Measurements from ENCODE around the gene GUCY2C. TPM values are rescaled to one million over a fixed set of nuclear protein-coding genes. Genes with fewer than 3 reads are reported as not detected.
A peak's percentile ranks its signal among the peaks of the same experiment; 100 is the strongest.

The GUCY2C gene
- total RNA-seq, 1 donor from 2014 or later, result 0.11 TPM

- Histone ChIP-seq H3K27me3 (ENCODE audit: low read depth) (no peaks in the 10 kb centered on the region), H3K36me3 (no peaks in the 10 kb centered on the region), H3K4me3 (no peak overlapping the region), H3K9me3 (replicated peaks) (peaks cover 17% of the 10 kb centered on the region), H3K27ac (replicated peaks) (no peak overlapping the region), H3K4me1 (no peaks in the 10 kb centered on the region)
- DNase-seq, result no peak
- no peak for TF ChIP-seq CTCF (IDR thresholded peaks at IDR 0.05; ENCODE audit: borderline replicate concordance)
- intact Hi-C loops (cut with micrococcal nuclease), result no loop called here
Measured at GRCh38 chr12:14729586-14729985, 33.2 kb upstream of the GUCY2C start.

GRCh38 chr12:14723763-14724162 is 27.4 kb upstream of the GUCY2C start:
- Histone ChIP-seq H3K27ac (replicated peaks) (no peak overlapping the region), H3K36me3 (no peaks in the 10 kb centered on the region), H3K4me3 (no peak overlapping the region), H3K27me3 (ENCODE audit: low read depth) (no peaks in the 10 kb centered on the region), H3K4me1 (no peaks in the 10 kb centered on the region), H3K9me3 (replicated peaks) (peaks cover 14% of the 10 kb centered on the region)
- intact Hi-C loops (cut with micrococcal nuclease), result no loop called here
- DNase-seq, result peak; percentile 37
- peak; percentile 79 for TF ChIP-seq CTCF (IDR thresholded peaks at IDR 0.05; ENCODE audit: borderline replicate concordance)

- peaks cover 9% of the 10 kb centered on the region for H3K9me3 ChIP-seq (replicated peaks)
- H3K36me3 ChIP-seq, result no peaks in the 10 kb centered on the region
- TF ChIP-seq CTCF (IDR thresholded peaks at IDR 0.05; ENCODE audit: borderline replicate concordance), result peak; percentile 65
- no peaks in the 10 kb centered on the region for H3K27me3 ChIP-seq (ENCODE audit: low read depth)
- no peak overlapping the region for H3K4me3 ChIP-seq
- H3K27ac ChIP-seq (replicated peaks), result no peak overlapping the region
- intact Hi-C loops (cut with micrococcal nuclease), result no loop called here
- DNase-seq, result no peak
- no peaks in the 10 kb centered on the region for H3K4me1 ChIP-seq
Measured at GRCh38 chr12:14716848-14717444, 20.5 kb upstream of the GUCY2C start.

GRCh38 chr12:14714437-14714836 is 18.0 kb upstream of the GUCY2C start:
- Histone ChIP-seq H3K36me3 (no peaks in the 10 kb centered on the region), H3K9me3 (replicated peaks) (no peaks in the 10 kb centered on the region), H3K27me3 (ENCODE audit: low read depth) (no peaks in the 10 kb centered on the region), H3K4me3 (no peak overlapping the region), H3K27ac (replicated peaks) (no peak overlapping the region), H3K4me1 (no peaks in the 10 kb centered on the region)
- DNase-seq, result no peak
- TF ChIP-seq CTCF (IDR thresholded peaks at IDR 0.05; ENCODE audit: borderline replicate concordance), result no peak
- intact Hi-C loops (cut with micrococcal nuclease), result no loop called here

GRCh38 chr12:14710632-14711320 is 14.4 kb upstream of the GUCY2C start:
- intact Hi-C loops (cut with micrococcal nuclease), result no loop called here
- TF ChIP-seq CTCF (IDR thresholded peaks at IDR 0.05; ENCODE audit: borderline replicate concordance), result no peak
- H3K27me3 ChIP-seq (ENCODE audit: low read depth), result no peaks in the 10 kb centered on the region
- no peaks in the 10 kb centered on the region for H3K9me3 ChIP-seq (replicated peaks)
- no peaks in the 10 kb centered on the region for H3K36me3 ChIP-seq
- DNase-seq, result no peak
- no peaks in the 10 kb centered on the region for H3K4me1 ChIP-seq
- no peak overlapping the region for H3K4me3 ChIP-seq
- no peak overlapping the region for H3K27ac ChIP-seq (replicated peaks)

Measured in left ventricle myocardium inferior (tissue), 1 donor.